Stomach (tissue), 9 donors: ENCODE results near the gene PLCE1. TPM values are rescaled to one million over a fixed set of nuclear protein-coding genes. Genes with fewer than 3 reads are reported as not detected.

Experiments used
- DNase-seq, 2 donors: peaks; one replicate each; pipeline versions ENCODE4 v3.0.0 to v3.0.0-alpha.2; 2013 to 2019
- H3K27ac ChIP-seq, 5 donors: fragments of 200-600 bp in 4 of 5; sonication (generic) in 4 of 5; one replicate each; pipeline ENCODE4 v1.5.1; 2013 to 2019; ENCODE audit warnings: mild to moderate bottlenecking in 1 of 5, moderate library complexity in 1 of 5
- H3K27me3 ChIP-seq, 3 donors: fragments of 200-600 bp; sonication (generic); one replicate each; pipeline ENCODE4 v1.5.1; 2017 to 2019; ENCODE audit warnings: mixed run types in 1 of 3
- H3K36me3 ChIP-seq, 4 donors: fragments of 200-600 bp; sonication (generic); 1 replicate in 3 of 4; 2 replicates in 1 of 4; pipeline ENCODE4 v1.5.1; 2016 to 2019
- H3K4me1 ChIP-seq, 4 donors: fragments of 200-600 bp; sonication (generic); one replicate each; pipeline ENCODE4 v1.5.1; 2016 to 2019
- H3K4me3 ChIP-seq, 4 donors: fragments of 200-600 bp; sonication (generic) in 3 of 4; one replicate each; pipeline ENCODE4 v1.5.1; 2016 to 2019; ENCODE audit warnings: mild to moderate bottlenecking in 1 of 4
- H3K9me3 ChIP-seq, 4 donors: fragments of 200-600 bp; sonication (generic); one replicate each; pipeline ENCODE4 v1.5.1; 2016 to 2019
- EP300 ChIP-seq: sonication (generic); formaldehyde crosslinking; IDR thresholded peaks from one replicate; pipeline ENCODE4 v1.6.1; 2017; ENCODE audit warnings: antibody characterized with exemption
- POLR2A ChIP-seq, 4 donors: fragments of 450-650 bp; IDR thresholded peaks; one replicate each; pipeline ENCODE4 v1.6.1; 2016; ENCODE audit warnings: antibody characterized with exemption in 4 of 4, control low read depth in 2 of 4, mild to moderate bottlenecking in 1 of 4, moderate library complexity in 1 of 4
- POLR2AphosphoS5 ChIP-seq, 3 donors: sonication (generic); formaldehyde crosslinking; IDR thresholded peaks; one replicate each; pipeline ENCODE4 v1.6.1; 2016; ENCODE audit warnings: antibody characterized with exemption in 3 of 3
- WGBS, 5 donors: extraction: QIAGEN DNeasy Blood & Tissue Kit in 3 of 5; methylation state at CpG; one replicate each; pipeline versions ENCODE4 v1.1.5 to v1.1.7; 2013 to 2018; 5-methylcytosine and 5-hydroxymethylcytosine counted together
- intact Hi-C: fragments of 100-400 bp; cut with DNase I; formaldehyde crosslinking; loops from one replicate; pipeline ENCODE4 v1.15.1; 2023; ENCODE audit warnings: low total_unique reads
- polyA plus RNA-seq, 3 donors: library from polyadenylated mRNA; stranded (reverse); fragments of 200-250 nt; gene quantifications; one replicate each; pipeline ENCODE4 v1.2.3, GENCODE V29; 2013
- total RNA-seq, 5 donors: library from RNA; depleted of rRNA; stranded (reverse); fragments of >200 nt; gene quantifications; one replicate each; pipeline versions ENCODE4 v1.1.0 to v1.2.3, GENCODE V29; 2014 to 2016
- TF ChIP-seq, protein P1 (sequence below), 7 experiments: fragments of 450-650 bp in 4 of 7; fragments of 200-600 bp in 3 of 7; sonication (generic) in 3 of 7; IDR thresholded peaks; one replicate each; pipeline ENCODE4 v1.5.1; 2016 to 2019; ENCODE audit warnings: antibody characterized with exemption in 7 of 7, control low read depth in 2 of 7, mild to moderate bottlenecking in 1 of 7
- donor health status: healthy with polysubstance abuse.
- donor health status: Bipolar disorder and iron deficiency.
- donor health status: healthy.

PLCE1 gene
- total and polyA plus RNA-seq, 8 donors = 0.98 to 25.5 (median 14.2) TPM

DNA sequence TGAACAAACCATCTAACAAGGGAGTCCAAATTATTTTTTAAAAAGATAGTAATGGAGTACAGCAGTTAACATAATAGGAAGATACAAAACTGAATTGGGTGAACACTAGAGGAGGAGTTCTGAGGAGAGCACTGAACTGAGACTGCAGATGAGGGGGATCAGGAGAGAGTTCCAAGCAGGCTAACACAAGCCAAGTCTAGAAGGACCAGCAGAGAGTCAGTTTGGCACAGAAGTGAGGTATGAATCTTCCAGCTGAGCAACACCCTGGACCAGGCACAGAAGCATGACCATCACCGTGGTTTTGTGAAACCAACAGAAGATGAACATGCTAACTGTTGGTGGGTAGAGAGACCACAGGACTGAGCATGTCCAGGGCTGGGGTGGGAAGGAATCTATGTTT lies 30.8 kb upstream of the PLCE1 start:
- no peak overlapping the region for H3K4me3 ChIP-seq
- 73 to 91% (median 83%) methylated on average over 1 of the region's 1 CpG for WGBS, 5 donors
- H3K4me1 ChIP-seq = no peaks in the 10 kb centered on the region
- H3K36me3 ChIP-seq = no peaks in the 10 kb centered on the region
- TF ChIP-seq POLR2A (IDR thresholded peaks at IDR 0.05) (no peak), EP300 (no peak), POLR2AphosphoS5 (IDR thresholded peaks at IDR 0.05) (no peak)
- TF ChIP-seq, protein P1, sequence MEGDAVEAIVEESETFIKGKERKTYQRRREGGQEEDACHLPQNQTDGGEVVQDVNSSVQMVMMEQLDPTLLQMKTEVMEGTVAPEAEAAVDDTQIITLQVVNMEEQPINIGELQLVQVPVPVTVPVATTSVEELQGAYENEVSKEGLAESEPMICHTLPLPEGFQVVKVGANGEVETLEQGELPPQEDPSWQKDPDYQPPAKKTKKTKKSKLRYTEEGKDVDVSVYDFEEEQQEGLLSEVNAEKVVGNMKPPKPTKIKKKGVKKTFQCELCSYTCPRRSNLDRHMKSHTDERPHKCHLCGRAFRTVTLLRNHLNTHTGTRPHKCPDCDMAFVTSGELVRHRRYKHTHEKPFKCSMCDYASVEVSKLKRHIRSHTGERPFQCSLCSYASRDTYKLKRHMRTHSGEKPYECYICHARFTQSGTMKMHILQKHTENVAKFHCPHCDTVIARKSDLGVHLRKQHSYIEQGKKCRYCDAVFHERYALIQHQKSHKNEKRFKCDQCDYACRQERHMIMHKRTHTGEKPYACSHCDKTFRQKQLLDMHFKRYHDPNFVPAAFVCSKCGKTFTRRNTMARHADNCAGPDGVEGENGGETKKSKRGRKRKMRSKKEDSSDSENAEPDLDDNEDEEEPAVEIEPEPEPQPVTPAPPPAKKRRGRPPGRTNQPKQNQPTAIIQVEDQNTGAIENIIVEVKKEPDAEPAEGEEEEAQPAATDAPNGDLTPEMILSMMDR (IDR thresholded peaks at IDR 0.05) = no peak
- DNase-seq = no peak
- H3K9me3 ChIP-seq = no peaks in the 10 kb centered on the region
- H3K27ac ChIP-seq = no peak overlapping the region
- no peaks in the 10 kb centered on the region for H3K27me3 ChIP-seq
- intact Hi-C loops = no loop called here

DNA sequence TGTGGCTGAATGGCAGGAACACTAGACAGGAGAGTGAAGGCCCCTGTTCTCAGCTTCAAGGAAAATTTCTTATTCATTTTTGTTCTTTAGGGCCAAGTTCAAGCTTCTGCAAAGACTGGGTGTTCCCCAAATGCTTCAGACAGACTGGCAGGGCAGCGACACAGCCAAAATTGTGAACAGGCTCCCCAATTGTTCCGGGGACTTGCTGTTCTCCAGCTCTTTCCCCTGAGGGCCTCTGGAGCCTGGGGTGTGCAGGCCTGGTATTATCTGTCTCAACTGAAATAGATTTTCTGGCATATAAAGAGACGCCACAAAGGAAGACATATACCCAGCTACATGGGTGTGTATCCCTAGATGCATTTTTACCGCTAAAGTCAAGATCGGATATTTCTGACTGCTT lies 30.3 kb upstream of the PLCE1 start:
- no peaks in the 10 kb centered on the region for H3K9me3 ChIP-seq
- TF ChIP-seq EP300 (no peak), POLR2A (IDR thresholded peaks at IDR 0.05) (no peak), POLR2AphosphoS5 (IDR thresholded peaks at IDR 0.05) (no peak)
- TF ChIP-seq, protein P1 (IDR thresholded peaks at IDR 0.05) = no peak
- intact Hi-C loops = no loop called here
- H3K4me3 ChIP-seq = no peak overlapping the region
- no peaks in the 10 kb centered on the region for H3K4me1 ChIP-seq
- no peak for DNase-seq
- H3K36me3 ChIP-seq = no peaks in the 10 kb centered on the region
- no peaks in the 10 kb centered on the region for H3K27me3 ChIP-seq
- no peak overlapping the region for H3K27ac ChIP-seq
- 79 to 93% (median 93%) methylated on average over 5 of the region's 5 CpGs for WGBS, 5 donors

DNA sequence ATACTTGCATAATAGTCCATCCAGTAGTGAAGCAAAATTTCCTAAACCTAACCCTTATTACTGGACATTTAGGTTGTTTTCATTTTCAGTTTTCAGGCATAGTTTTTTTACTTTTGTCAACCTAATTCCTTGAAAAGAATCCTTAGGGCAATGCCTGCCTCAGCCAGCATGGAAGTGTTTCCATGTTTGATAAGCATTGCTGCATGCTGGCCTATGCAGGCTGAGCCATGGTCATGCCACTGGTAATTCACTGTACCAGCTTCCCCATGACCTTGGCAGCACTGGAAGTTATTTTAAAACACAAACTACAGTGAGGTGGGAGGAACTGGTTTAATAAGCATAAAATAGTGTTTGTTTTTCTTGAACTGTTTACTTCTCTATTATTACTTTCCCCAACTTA lies 27.8 kb upstream of the PLCE1 start:
- no peak overlapping the region for H3K4me3 ChIP-seq
- H3K27ac ChIP-seq = no peak overlapping the region
- no peaks in the 10 kb centered on the region for H3K4me1 ChIP-seq
- H3K9me3 ChIP-seq = no peaks in the 10 kb centered on the region
- H3K36me3 ChIP-seq = no peaks in the 10 kb centered on the region
- TF ChIP-seq POLR2AphosphoS5 (IDR thresholded peaks at IDR 0.05) (no peak), EP300 (no peak), POLR2A (IDR thresholded peaks at IDR 0.05) (no peak)
- TF ChIP-seq, protein P1 (IDR thresholded peaks at IDR 0.05) = no peak
- intact Hi-C loops = no loop called here
- no peak for DNase-seq
- H3K27me3 ChIP-seq = no peaks in the 10 kb centered on the region

DNA sequence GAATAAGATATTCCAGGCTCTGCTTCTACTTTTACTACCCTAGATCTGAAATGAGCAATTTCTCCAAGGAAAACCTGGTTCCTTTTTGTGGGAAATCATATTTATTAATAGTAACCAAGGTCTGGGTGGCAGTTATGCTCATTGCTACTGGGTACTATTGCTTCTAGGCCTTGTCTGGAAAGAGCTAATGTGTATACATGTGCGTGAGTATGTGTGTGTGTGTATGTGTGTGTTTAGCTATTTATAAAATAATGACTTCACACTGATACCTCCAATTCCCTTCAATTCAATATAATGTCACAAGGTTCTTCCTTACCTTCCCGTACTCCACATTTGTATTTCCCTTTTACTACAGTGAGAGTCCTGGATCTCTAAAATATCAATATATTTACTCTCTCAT lies 26.0 kb upstream of the PLCE1 start:
- H3K27ac ChIP-seq = no peak overlapping the region

More for the DNA sequence above, 26.0 kb upstream of the PLCE1 start:
- no peaks in the 10 kb centered on the region for H3K36me3 ChIP-seq
- 89 to 97% (median 91%) methylated on average over 2 of the region's 2 CpGs for WGBS, 5 donors
- intact Hi-C loops = no loop called here
- no peak for TF ChIP-seq EP300
- TF ChIP-seq POLR2AphosphoS5 (IDR thresholded peaks at IDR 0.05) = no peak
- no peak for TF ChIP-seq POLR2A (IDR thresholded peaks at IDR 0.05)
- TF ChIP-seq, protein P1 (IDR thresholded peaks at IDR 0.05) = no peak
- H3K27me3 ChIP-seq = no peaks in the 10 kb centered on the region
- DNase-seq = no peak
- no peaks in the 10 kb centered on the region for H3K4me1 ChIP-seq
- H3K4me3 ChIP-seq = no peak overlapping the region
- no peaks in the 10 kb centered on the region for H3K9me3 ChIP-seq
